GM21360 (cell line): Measurements from ENCODE around the gene JSRP1.

Experiments used
- ATAC-seq: cut with Tn5 transposase; IDR thresholded peaks from one replicate; pipeline ENCODE4 v1.9.1; 2021; ENCODE audit warnings: mild to moderate bottlenecking, moderate library complexity; ENCODE audit not compliant: unreplicated experiment

Gene JSRP1

GRCh38 chr19:2219726-2220125, 36.5 kb downstream of the JSRP1 start:
- no peak for ATAC-seq

- no peak for ATAC-seq
Observed at GRCh38 chr19:2217591-2217990, 38.6 kb downstream of the JSRP1 start.

- ATAC-seq: no peak
Observed at GRCh38 chr19:2216361-2217225, 39.6 kb downstream of the JSRP1 start.

GRCh38 chr19:2215281-2215751, 40.9 kb downstream of the JSRP1 start:
- no peak for ATAC-seq

- ATAC-seq: no peak
Observed at GRCh38 chr19:2214251-2214650, 42.0 kb downstream of the JSRP1 start.

GRCh38 chr19:2213799-2214198, 42.4 kb downstream of the JSRP1 start:
- ATAC-seq: no peak

- no peak for ATAC-seq
Observed at GRCh38 chr19:2212861-2213711, 43.1 kb downstream of the JSRP1 start.

- ATAC-seq: no peak
Observed at GRCh38 chr19:2210987-2211740, 45.1 kb downstream of the JSRP1 start.

GRCh38 chr19:2210206-2210605, 46.0 kb downstream of the JSRP1 start:
- no peak for ATAC-seq

GRCh38 chr19:2209408-2209807, 46.8 kb downstream of the JSRP1 start:
- no peak for ATAC-seq

GRCh38 chr19:2208975-2209374, 47.2 kb downstream of the JSRP1 start:
- ATAC-seq: no peak

- ATAC-seq: no peak
Observed at GRCh38 chr19:2207991-2208860, 48.0 kb downstream of the JSRP1 start.

GRCh38 chr19:2207008-2207407, 49.2 kb downstream of the JSRP1 start:
- ATAC-seq: no peak

- no peak for ATAC-seq
Observed at GRCh38 chr19:2202366-2202765, 53.9 kb downstream of the JSRP1 start.
